Measurements from ENCODE around the gene CCDC17. TPM values are rescaled to one million over a fixed set of nuclear protein-coding genes. Genes with fewer than 3 reads are reported as not detected.

Gene CCDC17
- total RNA-seq, 4 donors from 2014 or later: 1.2 to 4.7 (median 1.6) TPM

DNA sequence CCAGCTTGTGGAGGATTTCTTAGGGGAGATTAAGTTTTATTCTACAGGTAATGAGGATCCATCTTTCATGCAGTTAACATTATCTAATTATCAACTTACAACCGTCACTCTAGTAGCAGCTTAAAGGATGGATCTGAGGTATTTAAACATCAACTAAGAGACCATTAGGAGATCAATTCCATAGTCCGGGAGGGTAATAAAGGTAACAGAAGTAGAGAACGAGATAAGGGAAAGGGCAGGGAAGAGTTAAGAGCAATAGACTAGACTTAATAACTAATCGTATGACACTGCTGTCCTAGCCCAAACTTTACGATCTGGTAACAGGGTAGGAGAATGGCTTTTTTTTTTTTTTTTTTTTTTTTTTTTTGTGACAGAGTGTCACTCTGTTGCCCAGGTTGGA, 19.5 kb upstream of the CCDC17 start:
- Histone ChIP-seq H3K4me1 (peaks cover 0 to 23% (median 0%) of the 10 kb centered on the region in 3 donors), H3K27ac (no peak overlapping the region), H3K27me3 (no peaks in the 10 kb centered on the region), H3K9me3 (no peaks in the 10 kb centered on the region), H3K4me3 (no peak overlapping the region), H3K36me3 (peaks cover 6 to 84% of the 10 kb centered on the region in 2 donors)
- TF ChIP-seq, protein P1, sequence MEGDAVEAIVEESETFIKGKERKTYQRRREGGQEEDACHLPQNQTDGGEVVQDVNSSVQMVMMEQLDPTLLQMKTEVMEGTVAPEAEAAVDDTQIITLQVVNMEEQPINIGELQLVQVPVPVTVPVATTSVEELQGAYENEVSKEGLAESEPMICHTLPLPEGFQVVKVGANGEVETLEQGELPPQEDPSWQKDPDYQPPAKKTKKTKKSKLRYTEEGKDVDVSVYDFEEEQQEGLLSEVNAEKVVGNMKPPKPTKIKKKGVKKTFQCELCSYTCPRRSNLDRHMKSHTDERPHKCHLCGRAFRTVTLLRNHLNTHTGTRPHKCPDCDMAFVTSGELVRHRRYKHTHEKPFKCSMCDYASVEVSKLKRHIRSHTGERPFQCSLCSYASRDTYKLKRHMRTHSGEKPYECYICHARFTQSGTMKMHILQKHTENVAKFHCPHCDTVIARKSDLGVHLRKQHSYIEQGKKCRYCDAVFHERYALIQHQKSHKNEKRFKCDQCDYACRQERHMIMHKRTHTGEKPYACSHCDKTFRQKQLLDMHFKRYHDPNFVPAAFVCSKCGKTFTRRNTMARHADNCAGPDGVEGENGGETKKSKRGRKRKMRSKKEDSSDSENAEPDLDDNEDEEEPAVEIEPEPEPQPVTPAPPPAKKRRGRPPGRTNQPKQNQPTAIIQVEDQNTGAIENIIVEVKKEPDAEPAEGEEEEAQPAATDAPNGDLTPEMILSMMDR (IDR thresholded peaks at IDR 0.05): no peak
- TF ChIP-seq POLR2AphosphoS5 (IDR thresholded peaks at IDR 0.05) (no peak), EP300 (IDR thresholded peaks at IDR 0.05) (no peak), POLR2A (IDR thresholded peaks at IDR 0.05) (no peak)
- WGBS, 2 donors (ENCODE audit: low coverage in 1 of 2): 74 to 85% methylated on average over 5 of the region's 5 CpGs
- no peak for ATAC-seq

DNA sequence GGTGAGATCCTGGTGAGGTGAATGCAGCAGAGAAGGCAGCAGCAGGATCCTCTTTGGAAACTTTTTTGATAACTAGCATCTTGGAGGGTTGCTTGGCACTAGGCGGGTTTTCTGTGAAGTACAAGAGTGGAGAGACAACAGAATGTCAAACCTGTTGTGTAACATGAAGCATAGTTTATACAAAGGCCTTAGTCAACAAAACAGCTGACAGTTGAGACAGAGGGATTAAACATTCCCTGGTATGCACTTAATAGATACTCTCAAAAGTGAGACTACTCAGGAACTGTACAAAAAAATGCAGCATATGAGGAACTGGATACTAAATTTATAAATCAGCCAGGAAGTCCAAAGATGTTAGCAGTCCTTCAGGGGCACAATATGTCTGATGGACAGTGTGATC, 16.4 kb upstream of the CCDC17 start:
- 57 to 100% methylated on average over 1 of the region's 1 CpG for WGBS, 2 donors (ENCODE audit: low coverage in 1 of 2)
- TF ChIP-seq EP300 (IDR thresholded peaks at IDR 0.05) (no peak), POLR2A (IDR thresholded peaks at IDR 0.05) (no peak), POLR2AphosphoS5 (IDR thresholded peaks at IDR 0.05) (no peak)
- TF ChIP-seq, protein P1 (IDR thresholded peaks at IDR 0.05): no peak
- Histone ChIP-seq H3K4me3 (no peak overlapping the region), H3K36me3 (peaks cover 6 to 86% of the 10 kb centered on the region in 2 donors), H3K9me3 (no peaks in the 10 kb centered on the region), H3K27me3 (no peaks in the 10 kb centered on the region), H3K4me1 (peaks cover 0 to 16% (median 0%) of the 10 kb centered on the region in 3 donors), H3K27ac (no peak overlapping the region)
- no peak for ATAC-seq

DNA sequence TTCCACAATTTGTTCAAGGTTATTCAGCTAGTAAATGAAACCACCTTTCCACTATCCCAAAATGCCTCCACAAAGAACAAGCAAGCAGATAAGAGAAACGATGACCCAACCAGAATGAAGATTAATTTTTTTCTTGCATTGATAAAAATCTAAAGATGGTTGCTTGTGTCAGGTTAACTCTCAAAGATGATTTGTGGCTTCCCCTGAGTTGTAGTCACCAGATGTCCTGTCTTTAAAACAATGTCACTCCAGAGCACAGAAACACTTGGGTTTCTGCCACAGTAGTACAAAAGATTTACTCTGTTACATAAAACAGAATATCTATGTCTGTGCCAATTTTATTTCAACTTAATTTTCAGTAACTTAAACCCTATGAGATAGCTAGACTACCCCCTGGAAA, 11.4 kb upstream of the CCDC17 start:
- Histone ChIP-seq H3K27me3 (no peaks in the 10 kb centered on the region), H3K9me3 (no peaks in the 10 kb centered on the region), H3K27ac (no peak overlapping the region), H3K36me3 (peaks cover 6 to 94% of the 10 kb centered on the region in 2 donors), H3K4me3 (no peak overlapping the region), H3K4me1 (peaks cover 0 to 6% (median 0%) of the 10 kb centered on the region in 3 donors)
- no peak for ATAC-seq
- TF ChIP-seq, protein P1 (IDR thresholded peaks at IDR 0.05): no peak
- TF ChIP-seq EP300 (IDR thresholded peaks at IDR 0.05) (no peak), POLR2AphosphoS5 (IDR thresholded peaks at IDR 0.05) (no peak), POLR2A (IDR thresholded peaks at IDR 0.05) (no peak)
- WGBS, 2 donors (ENCODE audit: low coverage in 1 of 2): 37 to 80% methylated on average over 1 of the region's 1 CpG

DNA sequence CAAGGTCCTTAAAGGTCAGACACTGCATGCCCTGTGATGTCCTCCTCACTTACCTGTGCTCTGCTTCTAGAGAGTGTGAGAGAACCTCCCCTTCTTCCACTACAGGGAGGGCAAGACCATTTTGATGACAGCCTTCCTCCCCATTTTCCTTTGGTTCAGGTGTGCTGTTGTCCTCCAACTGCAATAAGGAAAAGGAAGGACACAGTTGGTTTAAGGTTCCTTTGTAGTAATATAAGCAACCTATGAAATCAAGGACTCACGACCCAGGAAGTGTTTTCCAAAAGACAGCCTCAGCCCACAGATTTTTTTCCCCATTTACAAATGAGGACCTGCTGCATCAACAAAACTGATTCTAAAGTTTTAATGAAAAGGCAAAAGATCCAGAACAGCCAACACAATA, 6.6 kb upstream of the CCDC17 start:
- TF ChIP-seq, protein P1 (IDR thresholded peaks at IDR 0.05): no peak
- TF ChIP-seq POLR2AphosphoS5 (IDR thresholded peaks at IDR 0.05) (no peak), EP300 (IDR thresholded peaks at IDR 0.05) (no peak), POLR2A (IDR thresholded peaks at IDR 0.05) (no peak)
- no peak overlapping the region for H3K27ac ChIP-seq

DNA sequence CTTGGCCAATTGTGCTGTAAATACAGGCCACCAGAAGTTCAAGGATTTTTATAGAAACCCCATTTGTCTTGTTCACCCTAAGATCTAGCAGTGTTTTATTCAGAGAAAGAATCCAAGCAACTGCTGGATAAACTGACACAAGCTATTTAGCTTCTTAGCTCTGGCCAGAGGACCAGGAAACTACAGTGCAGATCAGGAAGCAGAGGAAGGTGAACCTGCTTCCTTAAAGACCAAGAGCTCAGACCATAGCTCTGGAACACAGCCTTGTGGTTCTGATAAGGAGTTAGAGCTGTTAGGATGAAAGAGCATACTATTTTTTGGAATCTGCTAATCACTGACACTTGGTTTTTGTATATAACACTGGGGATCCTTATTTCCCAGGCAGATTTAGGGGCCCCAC, 5.2 kb upstream of the CCDC17 start:
- Histone ChIP-seq H3K9me3 (no peaks in the 10 kb centered on the region), H3K4me3 (no peak overlapping the region), H3K27me3 (no peaks in the 10 kb centered on the region), H3K27ac (peak overlapping the region in 2 of 4 donors; percentile 12 to 17), H3K4me1 (peaks cover 0 to 9% (median 0%) of the 10 kb centered on the region in 3 donors), H3K36me3 (peaks cover 0 to 89% of the 10 kb centered on the region in 2 donors)
- no peak for TF ChIP-seq EP300 (IDR thresholded peaks at IDR 0.05)
- no peak for TF ChIP-seq POLR2A (IDR thresholded peaks at IDR 0.05)
- TF ChIP-seq, protein P1 (IDR thresholded peaks at IDR 0.05): no peak
- TF ChIP-seq POLR2AphosphoS5 (IDR thresholded peaks at IDR 0.05): no peak
- ATAC-seq: no peak

More for the DNA sequence above, 6.6 kb upstream of the CCDC17 start:
- H3K36me3 ChIP-seq: peaks cover 0 to 97% of the 10 kb centered on the region in 2 donors
- H3K27me3 ChIP-seq: no peaks in the 10 kb centered on the region
- no peak overlapping the region for H3K4me3 ChIP-seq
- H3K4me1 ChIP-seq: peaks cover 0 to 11% (median 0%) of the 10 kb centered on the region in 3 donors
- ATAC-seq: no peak
- 50 to 80% methylated on average over 1 of the region's 1 CpG for WGBS, 2 donors (ENCODE audit: low coverage in 1 of 2)
- no peaks in the 10 kb centered on the region for H3K9me3 ChIP-seq

Data from gastroesophageal sphincter (tissue), 4 donors.